GM21526 (cell line): ENCODE measurements around the gene CLCA4.
A peak's percentile ranks its signal among the peaks of the same experiment; 100 is the strongest.
"Not testable (repeated sequence)": the region's sequence is repeated elsewhere in the genome, so short reads cannot be mapped to it uniquely, and the experiment has no call there.

Experiments used
- ATAC-seq: cut with Tn5 transposase; IDR thresholded peaks from one replicate; pipeline ENCODE4 v1.9.1; 2021; ENCODE audit warnings: moderate library complexity; ENCODE audit not compliant: unreplicated experiment, low FRiP score

The CLCA4 gene

DNA sequence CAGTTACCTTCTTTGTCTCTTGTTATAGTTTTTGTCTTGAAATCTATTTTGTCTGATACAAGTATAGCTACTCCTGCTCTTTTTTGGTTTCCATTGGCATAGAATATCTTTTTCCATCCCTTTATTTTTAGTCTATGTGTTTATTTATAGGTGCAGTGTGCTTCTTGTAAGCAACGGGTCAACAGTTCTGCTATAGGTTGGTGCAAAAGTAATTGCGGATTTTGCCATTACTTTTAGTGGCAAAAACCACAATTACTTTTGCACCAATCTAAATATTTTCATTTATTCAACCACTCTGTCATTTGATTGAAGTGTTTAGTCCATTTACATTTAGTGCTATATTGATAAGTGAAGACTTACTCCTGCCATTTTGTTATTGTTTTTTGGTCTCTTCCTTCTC, 59.2 kb downstream of the CLCA4 start:
- ATAC-seq, result not testable (repeated sequence)

DNA sequence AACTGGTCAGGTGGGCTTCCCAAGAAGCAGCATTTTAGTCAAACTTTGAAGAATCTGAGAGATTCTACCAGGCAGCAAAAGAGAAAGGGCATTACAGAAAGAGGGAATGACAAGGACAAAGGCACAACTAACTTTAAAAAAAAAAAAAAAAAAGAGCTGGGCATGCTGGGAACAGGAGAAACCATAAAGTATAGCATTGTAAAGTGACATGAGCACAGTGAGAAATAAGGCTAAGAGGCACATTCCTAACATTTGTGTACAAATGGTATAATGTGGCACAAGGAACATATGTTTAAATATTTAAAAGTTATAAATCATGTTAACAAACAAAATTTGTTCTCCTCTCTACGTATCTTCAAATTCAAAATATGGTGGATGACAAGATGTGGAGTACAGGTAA, 69.6 kb downstream of the CLCA4 start:
- ATAC-seq, result peak; percentile 12

GRCh38 chr1:86616871-86617270, 70.0 kb downstream of the CLCA4 start:
- ATAC-seq, result peak; percentile 100

DNA sequence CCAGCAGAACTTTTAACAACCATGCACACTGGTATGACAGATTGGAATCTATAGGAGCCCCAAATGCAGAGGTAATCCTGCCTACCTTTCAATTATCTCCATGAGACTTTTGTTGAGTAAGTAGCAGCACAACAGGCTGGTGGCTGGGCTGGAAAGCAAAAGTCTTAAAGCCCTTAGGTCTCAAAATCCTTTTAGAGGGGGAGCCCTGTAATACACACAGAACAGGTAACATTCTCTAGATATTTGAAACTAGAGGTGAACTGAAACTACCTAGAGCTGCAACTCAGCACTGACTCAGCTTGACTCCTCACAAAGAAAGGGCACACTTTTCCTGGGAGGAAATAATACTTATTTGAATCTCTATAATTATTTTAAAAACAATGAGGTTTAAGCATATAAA, 71.5 kb downstream of the CLCA4 start:
- ATAC-seq, result no peak

GRCh38 chr1:86619313-86619712, 72.4 kb downstream of the CLCA4 start:
- no peak for ATAC-seq

DNA sequence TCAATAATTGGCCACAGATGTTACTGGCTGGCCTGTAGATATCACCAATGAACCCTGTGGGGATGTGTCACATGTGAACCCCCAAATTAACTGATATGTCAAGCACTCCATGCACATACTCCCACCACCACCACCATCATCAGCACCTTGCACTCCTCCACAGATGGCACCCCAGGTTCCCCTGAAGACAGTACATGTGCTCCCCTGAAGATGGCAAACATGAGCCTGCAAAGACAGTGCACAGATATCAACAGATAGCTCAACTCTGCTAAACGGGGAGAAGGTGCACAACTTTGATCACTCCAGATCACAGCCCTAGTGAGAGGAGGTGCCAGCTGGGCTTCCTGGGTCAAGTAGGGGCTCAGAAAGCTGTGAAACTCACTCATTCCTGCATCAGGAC, 74.4 kb downstream of the CLCA4 start:
- no peak for ATAC-seq
